Measurements from ENCODE around the gene CD14. TPM values are rescaled to one million over a fixed set of nuclear protein-coding genes. Genes with fewer than 3 reads are reported as not detected.

The CD14 gene
- total RNA-seq, 1 experiment from 2014 or later, result 0.63 TPM

GRCh38 chr5:140664359-140665119, 31.6 kb upstream of the CD14 start, which contains the start of gene WDR55:
TSS of gene WDR55 (plus strand) at chr5:140664904. CDS start at chr5:140664913, 9 bp downstream.
- CTCF ChIA-PET, result interaction anchor here (0.6 to 0.7 kb wide), 2 partner anchors 27 to 33 kb away, joined by 3 read pairs; partner anchors contain the start of genes HARS1 and HARS2
- Mint-ChIP-seq H3K9me3 (no peaks in the 10 kb centered on the region), H3K27me3 (ENCODE audit: low read depth) (no peaks in the 10 kb centered on the region), H3K36me3 (peaks cover 59% of the 10 kb centered on the region), H3K4me1 (peaks cover 6% of the 10 kb centered on the region), H3K4me3 (peak within 1 kb of the TSS; percentile 99), H3K27ac (peak within 1 kb of the TSS; percentile 98)
- ATAC-seq (peak; percentile 98), DNase-seq (ENCODE audit: low spot score) (peak; percentile 95)
- POLR2A ChIA-PET, result interaction anchor here (1.3 to 1.9 kb wide), 2 partner anchors 9 to 17 kb away, joined by 3 to 4 read pairs; partner anchors contain the start of genes DND1, IK and NDUFA2
- TF ChIP-seq ZNF512 (CRISPR knock-in tag; IDR thresholded peaks at IDR 0.05; ENCODE audit: borderline replicate concordance) (no peak), ZBTB21 (CRISPR knock-in tag; IDR thresholded peaks at IDR 0.05; ENCODE audit: borderline replicate concordance) (no peak), JAZF1 (CRISPR knock-in tag; IDR thresholded peaks at IDR 0.05) (no peak), GRHL2 (CRISPR knock-in tag; IDR thresholded peaks at IDR 0.05; ENCODE audit: insufficient replicate concordance, severe bottlenecking) (no peak), ZNF281 (CRISPR knock-in tag; IDR thresholded peaks at IDR 0.05) (no peak), NR1H2 (CRISPR knock-in tag; IDR thresholded peaks at IDR 0.05) (no peak), ZNF416 (CRISPR knock-in tag; IDR thresholded peaks at IDR 0.05) (no peak), ZSCAN18 (CRISPR knock-in tag; IDR thresholded peaks at IDR 0.05) (no peak), CREB1 (CRISPR knock-in tag; IDR thresholded peaks at IDR 0.05) (0 out of 2 replicates have a peak, but pooled peaks have one; percentile 3), ELF4 (CRISPR knock-in tag; IDR thresholded peaks at IDR 0.05; ENCODE audit: low read depth) (no peak), SMAD3 (CRISPR knock-in tag; IDR thresholded peaks at IDR 0.05; ENCODE audit: borderline replicate concordance) (0 out of 2 replicates have a peak, but pooled peaks have one; percentile 12), RELA (CRISPR knock-in tag; IDR thresholded peaks at IDR 0.05; ENCODE audit: borderline replicate concordance) (0 out of 2 replicates have a peak, but pooled peaks have one; percentile 68), FOXP1 (CRISPR knock-in tag; IDR thresholded peaks at IDR 0.05; ENCODE audit: borderline replicate concordance) (no peak), ZNF232 (CRISPR knock-in tag; IDR thresholded peaks at IDR 0.05) (no peak), ZNF423 (CRISPR knock-in tag; IDR thresholded peaks at IDR 0.05) (no peak), MYBL2 (CRISPR knock-in tag; IDR thresholded peaks at IDR 0.05) (no peak), TCF7 (CRISPR knock-in tag; IDR thresholded peaks at IDR 0.05; ENCODE audit: low read depth) (no peak), ZNF425 (CRISPR knock-in tag; conservative IDR thresholded peaks at IDR 0.05) (no peak), ATF2 (CRISPR knock-in tag; IDR thresholded peaks at IDR 0.05; ENCODE audit: borderline replicate concordance, low read depth) (no peak), IRF1 (CRISPR knock-in tag; IDR thresholded peaks at IDR 0.05) (no peak), FOXP4 (CRISPR knock-in tag; IDR thresholded peaks at IDR 0.05) (peak; percentile 70; the same call in 1 of the 2 replicates), NFE2L1 (CRISPR knock-in tag; IDR thresholded peaks at IDR 0.05) (no peak), JUN (CRISPR knock-in tag; IDR thresholded peaks at IDR 0.05) (peak; percentile 19; the same call in 1 of the 2 replicates), CREM (CRISPR knock-in tag; IDR thresholded peaks at IDR 0.05) (peak; percentile 56)

Measured in WTC11 (cell line).